Measurements from ENCODE around the gene CSNK1D. TPM values are rescaled to one million over a fixed set of nuclear protein-coding genes. Genes with fewer than 3 reads are reported as not detected.

Gene CSNK1D
- polyA plus RNA-seq, 1 donor from 2014 or later = 29.9 TPM

GRCh38 chr17:82302991-82303943 lies 29.8 kb upstream of the CSNK1D start:
- H4K20me1 ChIP-seq (ENCODE audit: insufficient read depth) = no peaks in the 10 kb centered on the region
- no peak overlapping the region for H3K4me3 ChIP-seq (ENCODE audit: low read length)
- no peak for TF ChIP-seq TAF1 (IDR thresholded peaks at IDR 0.05; ENCODE audit: low read depth)
- TF ChIP-seq EZH2 (IDR thresholded peaks at IDR 0.05; ENCODE audit: borderline replicate concordance, insufficient read depth, low read length, poor library complexity, severe bottlenecking) = no peak
- no peak for TF ChIP-seq POLR2AphosphoS5 (IDR thresholded peaks at IDR 0.05)
- TF ChIP-seq MXI1 (conservative IDR thresholded peaks at IDR 0.05; ENCODE audit: poor library complexity, severe bottlenecking) = no peak
- TF ChIP-seq RAD21 (conservative IDR thresholded peaks at IDR 0.05) = no peak
- TF ChIP-seq EP300 (conservative IDR thresholded peaks at IDR 0.05; ENCODE audit: poor library complexity, severe bottlenecking) = no peak
- TF ChIP-seq, protein P1, sequence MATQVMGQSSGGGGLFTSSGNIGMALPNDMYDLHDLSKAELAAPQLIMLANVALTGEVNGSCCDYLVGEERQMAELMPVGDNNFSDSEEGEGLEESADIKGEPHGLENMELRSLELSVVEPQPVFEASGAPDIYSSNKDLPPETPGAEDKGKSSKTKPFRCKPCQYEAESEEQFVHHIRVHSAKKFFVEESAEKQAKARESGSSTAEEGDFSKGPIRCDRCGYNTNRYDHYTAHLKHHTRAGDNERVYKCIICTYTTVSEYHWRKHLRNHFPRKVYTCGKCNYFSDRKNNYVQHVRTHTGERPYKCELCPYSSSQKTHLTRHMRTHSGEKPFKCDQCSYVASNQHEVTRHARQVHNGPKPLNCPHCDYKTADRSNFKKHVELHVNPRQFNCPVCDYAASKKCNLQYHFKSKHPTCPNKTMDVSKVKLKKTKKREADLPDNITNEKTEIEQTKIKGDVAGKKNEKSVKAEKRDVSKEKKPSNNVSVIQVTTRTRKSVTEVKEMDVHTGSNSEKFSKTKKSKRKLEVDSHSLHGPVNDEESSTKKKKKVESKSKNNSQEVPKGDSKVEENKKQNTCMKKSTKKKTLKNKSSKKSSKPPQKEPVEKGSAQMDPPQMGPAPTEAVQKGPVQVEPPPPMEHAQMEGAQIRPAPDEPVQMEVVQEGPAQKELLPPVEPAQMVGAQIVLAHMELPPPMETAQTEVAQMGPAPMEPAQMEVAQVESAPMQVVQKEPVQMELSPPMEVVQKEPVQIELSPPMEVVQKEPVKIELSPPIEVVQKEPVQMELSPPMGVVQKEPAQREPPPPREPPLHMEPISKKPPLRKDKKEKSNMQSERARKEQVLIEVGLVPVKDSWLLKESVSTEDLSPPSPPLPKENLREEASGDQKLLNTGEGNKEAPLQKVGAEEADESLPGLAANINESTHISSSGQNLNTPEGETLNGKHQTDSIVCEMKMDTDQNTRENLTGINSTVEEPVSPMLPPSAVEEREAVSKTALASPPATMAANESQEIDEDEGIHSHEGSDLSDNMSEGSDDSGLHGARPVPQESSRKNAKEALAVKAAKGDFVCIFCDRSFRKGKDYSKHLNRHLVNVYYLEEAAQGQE (IDR thresholded peaks at IDR 0.05; ENCODE audit: borderline replicate concordance) = no peak
- no peaks in the 10 kb centered on the region for H3K79me2 ChIP-seq (replicated peaks; ENCODE audit: insufficient read depth, low read length)
- no peaks in the 10 kb centered on the region for H3F3A ChIP-seq (ENCODE audit: insufficient read depth, low read length, poor library complexity, severe bottlenecking)
- H3K9me3 ChIP-seq (ENCODE audit: low read length) = no peaks in the 10 kb centered on the region
- H3K9ac ChIP-seq (ENCODE audit: low read length) = no peak overlapping the region
- H3K9me2 ChIP-seq (ENCODE audit: insufficient read depth, low read length) = no peaks in the 10 kb centered on the region
- H3K36me3 ChIP-seq (ENCODE audit: insufficient read depth, low read length) = no peaks in the 10 kb centered on the region
- H2AFZ ChIP-seq (ENCODE audit: low read depth, low read length) = no peak overlapping the region
- no peak overlapping the region for H3K27ac ChIP-seq (ENCODE audit: low read length)
- no peak overlapping the region for H3K4me2 ChIP-seq (ENCODE audit: low read length)
- H3K27me3 ChIP-seq (ENCODE audit: insufficient read depth, low read depth, low read length) = no peaks in the 10 kb centered on the region

DNA sequence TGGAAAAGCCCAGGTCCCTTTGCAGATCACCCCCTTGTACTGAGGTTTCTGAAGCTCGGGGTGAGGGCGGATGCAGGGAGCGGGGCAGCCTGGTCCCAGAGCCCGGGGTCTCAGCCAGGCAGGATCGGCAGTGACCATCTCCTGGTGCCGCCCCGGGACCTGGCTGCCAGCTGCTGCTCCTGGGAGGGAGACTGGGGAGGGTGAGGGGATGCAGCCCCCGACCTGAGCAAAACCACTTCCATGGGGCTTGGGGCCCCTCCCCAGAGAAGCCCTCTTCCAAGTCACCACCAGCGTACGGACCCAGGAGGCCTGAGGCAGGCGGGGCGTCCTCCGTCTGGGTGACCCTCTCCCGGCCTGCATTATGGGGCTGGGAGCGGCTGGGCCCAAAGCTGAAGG lies 29.1 kb upstream of the CSNK1D start:
- TF ChIP-seq EP300 (conservative IDR thresholded peaks at IDR 0.05; ENCODE audit: poor library complexity, severe bottlenecking) (no peak), SMC3 (conservative IDR thresholded peaks at IDR 0.05; ENCODE audit: poor library complexity) (no peak), TAF1 (IDR thresholded peaks at IDR 0.05; ENCODE audit: low read depth) (no peak), MXI1 (conservative IDR thresholded peaks at IDR 0.05; ENCODE audit: poor library complexity, severe bottlenecking) (no peak), RAD21 (conservative IDR thresholded peaks at IDR 0.05) (no peak), POLR2AphosphoS5 (IDR thresholded peaks at IDR 0.05) (no peak), EZH2 (IDR thresholded peaks at IDR 0.05; ENCODE audit: borderline replicate concordance, insufficient read depth, low read length, poor library complexity, severe bottlenecking) (no peak)
- TF ChIP-seq, protein P2, sequence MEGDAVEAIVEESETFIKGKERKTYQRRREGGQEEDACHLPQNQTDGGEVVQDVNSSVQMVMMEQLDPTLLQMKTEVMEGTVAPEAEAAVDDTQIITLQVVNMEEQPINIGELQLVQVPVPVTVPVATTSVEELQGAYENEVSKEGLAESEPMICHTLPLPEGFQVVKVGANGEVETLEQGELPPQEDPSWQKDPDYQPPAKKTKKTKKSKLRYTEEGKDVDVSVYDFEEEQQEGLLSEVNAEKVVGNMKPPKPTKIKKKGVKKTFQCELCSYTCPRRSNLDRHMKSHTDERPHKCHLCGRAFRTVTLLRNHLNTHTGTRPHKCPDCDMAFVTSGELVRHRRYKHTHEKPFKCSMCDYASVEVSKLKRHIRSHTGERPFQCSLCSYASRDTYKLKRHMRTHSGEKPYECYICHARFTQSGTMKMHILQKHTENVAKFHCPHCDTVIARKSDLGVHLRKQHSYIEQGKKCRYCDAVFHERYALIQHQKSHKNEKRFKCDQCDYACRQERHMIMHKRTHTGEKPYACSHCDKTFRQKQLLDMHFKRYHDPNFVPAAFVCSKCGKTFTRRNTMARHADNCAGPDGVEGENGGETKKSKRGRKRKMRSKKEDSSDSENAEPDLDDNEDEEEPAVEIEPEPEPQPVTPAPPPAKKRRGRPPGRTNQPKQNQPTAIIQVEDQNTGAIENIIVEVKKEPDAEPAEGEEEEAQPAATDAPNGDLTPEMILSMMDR (IDR thresholded peaks at IDR 0.05; ENCODE audit: poor library complexity, severe bottlenecking) = no peak
- TF ChIP-seq, protein P1 (IDR thresholded peaks at IDR 0.05; ENCODE audit: borderline replicate concordance) = no peak
- H3K9ac ChIP-seq (ENCODE audit: low read length) = no peak overlapping the region
- H3K4me2 ChIP-seq (ENCODE audit: low read length) = no peak overlapping the region
- no peaks in the 10 kb centered on the region for H3K9me2 ChIP-seq (ENCODE audit: insufficient read depth, low read length)
- no peaks in the 10 kb centered on the region for H4K20me1 ChIP-seq (ENCODE audit: insufficient read depth)
- H3K4me3 ChIP-seq (ENCODE audit: low read length) = no peak overlapping the region
- H3K27me3 ChIP-seq (ENCODE audit: insufficient read depth, low read depth, low read length) = no peaks in the 10 kb centered on the region
- H3K27ac ChIP-seq (ENCODE audit: low read length) = no peak overlapping the region
- no peak overlapping the region for H2AFZ ChIP-seq (ENCODE audit: low read depth, low read length)
- no peaks in the 10 kb centered on the region for H3F3A ChIP-seq (ENCODE audit: insufficient read depth, low read length, poor library complexity, severe bottlenecking)
- H3K36me3 ChIP-seq (ENCODE audit: insufficient read depth, low read length) = no peaks in the 10 kb centered on the region
- no peaks in the 10 kb centered on the region for H3K9me3 ChIP-seq (ENCODE audit: low read length)
- H3K79me2 ChIP-seq (replicated peaks; ENCODE audit: insufficient read depth, low read length) = no peaks in the 10 kb centered on the region

Data from neural cell (in vitro differentiated cells).